SW480 (cell line): ENCODE results near the gene MNT.

ENCODE experiments used
- DNase-seq: peaks from one replicate; pipeline ENCODE4 v3.0.0-alpha.2; 2016; ENCODE audit warnings: low spot score

Gene MNT

GRCh38 chr17:2363851-2364762 is 36.8 kb downstream of the MNT start:
- no peak for DNase-seq

- no peak for DNase-seq
Measured at GRCh38 chr17:2363318-2363717, 37.5 kb downstream of the MNT start.

DNA sequence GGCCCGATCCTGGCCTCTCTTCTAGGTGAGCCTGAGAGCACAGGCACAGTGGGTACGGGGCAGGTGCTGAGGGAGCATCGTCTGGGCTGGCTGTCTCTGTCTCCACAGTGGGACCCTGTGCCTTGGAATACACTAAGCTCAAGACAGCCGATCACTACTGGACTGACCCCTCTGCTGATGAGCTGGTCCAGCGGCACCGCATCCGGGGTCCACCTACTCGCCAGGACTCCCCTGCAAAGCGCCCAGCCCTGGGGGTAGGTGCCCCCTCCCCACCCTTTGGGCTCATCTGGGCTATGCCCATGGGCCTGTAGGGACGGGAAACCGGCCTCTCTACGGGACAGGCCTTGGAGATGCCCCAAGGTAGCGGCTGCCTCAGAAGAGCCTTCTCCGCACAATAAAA is 38.0 kb downstream of the MNT start:
- no peak for DNase-seq

- no peak for DNase-seq
Measured at GRCh38 chr17:2362416-2362815, 38.4 kb downstream of the MNT start.

DNA sequence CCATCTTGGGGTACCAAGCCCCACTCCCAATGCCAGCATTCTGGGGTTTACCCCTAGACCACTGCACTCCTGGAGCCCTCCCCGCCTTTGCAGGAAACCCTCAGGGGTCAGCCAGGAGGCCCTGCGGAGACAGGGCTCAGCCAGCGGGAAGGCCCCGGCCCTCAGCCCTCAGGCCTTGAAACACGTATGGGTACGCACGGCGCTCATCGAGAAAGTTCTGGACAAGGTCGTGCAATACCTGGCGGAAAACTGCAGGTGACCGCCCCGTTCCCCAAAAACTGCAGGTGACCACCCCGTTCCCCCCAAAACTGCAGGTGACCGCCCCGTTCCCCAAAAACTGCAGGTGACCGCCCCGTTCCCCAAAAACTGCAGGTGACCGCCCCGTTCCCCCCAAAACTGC is 38.8 kb downstream of the MNT start:
- no peak for DNase-seq

DNA sequence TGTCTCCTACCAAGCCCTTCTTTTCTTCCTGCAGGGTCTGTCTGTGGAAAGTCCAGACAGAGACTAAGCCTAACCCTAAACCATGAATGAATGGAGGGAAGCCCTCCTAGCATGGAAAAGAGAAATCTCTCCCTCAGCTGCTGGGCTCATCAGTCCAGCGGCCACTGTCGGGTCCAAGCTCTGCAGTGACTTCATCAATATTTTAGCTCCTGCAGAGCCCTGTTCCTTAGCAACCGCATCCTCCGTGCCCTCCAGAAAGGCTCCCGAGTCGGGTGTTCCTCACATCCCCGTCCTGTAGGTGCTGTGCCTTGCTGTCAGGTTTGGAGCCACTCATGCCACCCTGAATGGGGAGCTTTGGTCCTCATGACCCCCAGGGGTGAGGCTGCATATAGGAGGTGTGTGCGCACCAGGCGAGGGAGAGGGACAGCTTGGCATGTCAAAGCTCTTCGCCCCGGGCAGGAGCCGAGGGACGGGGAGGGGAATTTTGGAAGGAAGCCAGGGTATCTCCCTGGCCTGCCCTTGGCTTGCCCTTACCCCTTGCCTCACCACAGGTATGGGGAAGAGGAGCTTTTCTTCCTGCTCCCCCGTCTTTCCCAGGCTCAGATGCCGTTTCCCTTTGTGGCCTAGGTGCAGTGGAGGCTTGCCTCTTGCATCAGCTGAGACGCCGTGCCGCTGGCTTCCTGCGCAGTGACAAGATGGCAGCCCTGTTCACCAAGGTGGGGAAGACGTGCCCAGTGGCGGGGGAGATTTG is 39.7 kb downstream of the MNT start:
- no peak for DNase-seq

DNA sequence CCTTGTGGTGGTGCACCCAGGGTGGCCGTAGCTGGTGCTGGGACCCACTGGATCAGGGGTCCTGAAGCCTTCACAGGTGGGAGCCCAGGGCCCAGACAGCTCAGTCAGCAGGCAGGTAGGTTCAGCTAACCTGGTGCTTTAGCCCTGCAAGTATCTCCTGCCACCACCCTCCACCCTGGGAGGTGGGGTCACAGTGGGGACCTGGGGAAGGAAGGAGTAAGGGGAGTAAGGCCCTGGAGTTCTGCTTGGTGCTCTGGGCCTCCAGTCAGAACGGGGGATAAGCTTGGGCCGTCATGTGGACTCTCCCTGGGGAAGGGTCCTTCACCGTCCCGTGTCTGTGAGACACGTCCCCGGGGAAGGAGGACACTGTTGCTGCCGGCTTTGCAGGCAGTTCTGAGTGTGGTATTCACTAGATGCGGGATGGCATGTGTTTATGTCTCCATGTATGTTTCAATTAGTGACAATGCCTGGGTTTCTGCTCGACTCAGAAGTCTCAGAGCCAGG is 42.9 kb downstream of the MNT start:
- DNase-seq: no peak

GRCh38 chr17:2357237-2357636 is 43.6 kb downstream of the MNT start:
- no peak for DNase-seq

DNA sequence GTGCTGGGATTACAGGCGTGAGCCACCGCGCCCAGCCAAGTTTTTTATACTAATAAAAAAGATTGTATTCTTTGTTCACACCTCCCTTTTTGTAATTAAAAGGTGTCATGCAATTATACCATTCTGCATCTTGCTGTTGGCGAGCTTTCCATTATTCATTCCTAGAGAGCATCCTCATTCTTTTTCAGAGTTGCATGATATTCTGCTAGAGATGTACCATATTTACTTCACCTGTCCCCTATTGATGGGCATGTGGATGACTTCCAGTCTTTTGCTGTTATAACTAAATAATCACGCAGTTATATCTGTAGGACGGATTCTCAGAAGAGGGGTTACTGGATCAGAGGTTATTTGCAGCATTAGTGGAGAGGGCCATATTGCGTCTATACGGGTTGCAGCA is 46.5 kb downstream of the MNT start:
- DNase-seq: no peak

DNA sequence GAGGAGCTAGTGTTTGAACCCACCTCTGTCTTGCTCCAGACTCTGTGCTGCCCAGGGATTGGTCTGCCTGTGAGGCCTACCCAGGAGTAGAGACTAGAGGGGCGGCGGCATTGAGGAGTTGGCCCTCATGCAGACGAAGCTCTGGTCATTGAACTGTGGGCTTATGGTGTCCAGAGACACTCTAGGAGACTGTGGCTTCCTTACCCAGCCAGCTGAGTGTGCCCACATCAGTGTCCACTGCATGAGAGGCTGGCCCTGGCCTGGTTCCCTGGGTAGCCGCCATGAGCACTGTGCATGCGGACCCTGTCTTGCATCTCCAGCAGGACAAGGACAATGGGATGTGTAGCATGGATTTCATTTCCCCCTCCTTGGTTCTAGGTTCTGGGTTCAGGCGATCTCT is 49.6 kb downstream of the MNT start:
- no peak for DNase-seq

DNA sequence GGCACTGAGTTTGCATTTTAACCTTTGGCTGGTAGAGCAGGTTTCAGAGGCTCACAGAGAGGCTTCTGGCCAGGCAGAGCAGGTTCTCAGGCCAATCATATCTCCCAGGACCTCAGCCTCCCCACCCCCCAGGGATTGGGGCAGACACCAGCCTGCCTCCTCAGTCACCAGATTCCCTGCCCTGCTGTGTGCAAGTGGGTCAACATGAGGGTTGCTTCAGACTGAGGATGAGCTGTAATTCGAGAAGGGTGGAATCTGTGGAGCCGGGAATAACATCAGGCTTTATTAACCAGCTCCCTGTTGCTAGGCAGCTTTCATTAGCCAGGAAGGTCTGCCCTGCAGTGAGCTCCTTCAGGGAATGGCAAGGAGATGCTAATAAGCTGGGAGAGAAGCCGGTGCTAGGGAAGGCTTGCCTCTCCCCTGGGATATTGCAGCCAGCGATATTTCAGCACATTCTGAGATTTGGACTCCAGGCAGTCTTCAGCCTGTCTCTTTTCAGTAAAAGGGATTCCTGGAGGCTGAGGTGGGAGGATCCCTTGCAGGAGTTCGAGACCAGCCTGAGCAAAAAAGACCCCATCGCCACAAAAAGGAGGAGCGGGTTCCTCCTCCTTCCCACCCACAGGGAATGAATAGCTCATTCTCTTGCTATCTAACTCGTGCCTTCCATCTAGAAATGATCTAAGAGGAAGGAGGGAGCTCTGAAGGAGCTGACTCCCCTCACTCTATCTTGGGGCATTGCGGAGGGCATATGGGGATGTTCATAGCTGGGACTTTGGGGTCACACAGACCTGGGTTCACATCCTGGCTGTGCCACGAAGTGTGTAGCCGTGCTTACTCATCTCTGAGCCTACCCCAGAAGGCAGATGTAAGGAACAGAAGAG is 52.8 kb downstream of the MNT start:
- DNase-seq: peak; percentile 41

DNA sequence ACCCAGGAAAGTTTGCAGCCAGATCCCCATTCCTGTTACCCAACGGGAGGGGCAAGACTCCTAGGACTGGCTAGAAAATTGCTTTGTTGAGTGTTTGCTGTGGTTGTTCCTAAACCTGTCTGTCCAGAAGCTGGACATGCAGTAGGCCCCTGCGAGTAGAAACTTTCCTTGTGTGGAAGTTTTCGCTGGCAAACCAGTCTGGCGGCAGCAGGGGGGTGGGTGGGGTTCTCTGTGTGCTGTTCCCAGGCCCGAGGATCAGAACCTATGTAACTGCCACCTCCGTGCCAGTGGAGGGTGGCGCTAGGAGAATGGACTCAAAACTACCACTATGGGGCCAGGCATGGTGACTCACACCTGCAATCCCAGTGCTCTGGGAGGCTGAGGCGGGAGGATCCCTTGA is 54.4 kb downstream of the MNT start:
- DNase-seq: no peak

- DNase-seq: no peak
Measured at GRCh38 chr17:2344528-2344927, 56.3 kb downstream of the MNT start.

GRCh38 chr17:2343421-2343820 is 57.4 kb downstream of the MNT start:
- no peak for DNase-seq

DNA sequence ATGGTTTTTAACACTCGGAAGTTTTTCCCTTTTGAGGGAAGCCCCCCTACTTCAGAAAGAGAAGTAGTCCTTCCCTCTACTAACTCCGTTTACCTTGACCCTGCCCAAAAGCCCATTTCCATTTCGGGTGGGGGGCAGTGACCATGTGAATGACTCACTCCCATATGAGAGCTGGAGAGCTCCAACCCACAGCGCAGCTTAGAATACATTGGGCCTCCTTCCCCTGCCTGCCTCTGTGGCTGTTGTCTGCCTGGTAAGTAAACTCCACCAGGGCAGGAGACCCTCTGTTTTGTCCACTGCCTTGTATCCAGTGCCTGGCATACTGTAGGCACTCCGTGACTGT is 62.6 kb downstream of the MNT start:
- DNase-seq: no peak

GRCh38 chr17:2337544-2338314 is 63.1 kb downstream of the MNT start:
- DNase-seq: peak; percentile 36

GRCh38 chr17:2336852-2337543 is 63.9 kb downstream of the MNT start, which contains the start of gene SGSM2:
SGSM2 (plus strand) TSS chr17:2337501; CDS start chr17:2337689, 188 bp downstream.
- peak; percentile 43 for DNase-seq

- peak; percentile 85 for DNase-seq
Measured at GRCh38 chr17:2336215-2336851, 64.5 kb downstream of the MNT start, which contains the start of gene TSR1. TSR1 (minus strand) TSS chr17:2336457; CDS start chr17:2336427, 30 bp downstream.

DNA sequence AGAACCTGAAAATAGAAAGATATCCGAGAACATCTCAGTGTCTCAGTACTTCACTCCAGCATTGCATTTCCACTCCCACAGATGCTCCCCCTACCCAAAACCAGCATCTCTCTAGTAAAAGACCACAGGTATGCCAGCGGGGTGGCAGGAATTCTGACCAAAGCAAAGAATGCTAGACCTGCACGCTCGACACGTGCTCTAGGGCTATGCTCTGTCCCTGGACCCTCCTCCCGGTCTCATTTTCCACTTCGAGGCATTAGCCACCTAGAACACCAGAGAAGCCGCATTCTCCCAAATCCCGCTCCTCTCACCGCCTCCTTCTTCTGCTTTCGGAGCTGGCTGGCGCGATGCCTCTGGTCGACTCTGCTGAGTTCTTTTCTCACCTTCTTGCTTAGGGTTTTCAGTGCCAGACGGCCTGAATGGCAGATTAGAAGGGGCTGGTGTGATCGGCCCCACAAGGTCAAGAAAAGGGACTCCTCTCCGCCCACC is 65.1 kb downstream of the MNT start:
- DNase-seq: no peak
